Measurements from ENCODE around the gene WDR87.
"Not testable (repeated sequence)": the region's sequence is repeated elsewhere in the genome, so short reads cannot be mapped to it uniquely, and the experiment has no call there.

Gene WDR87

GRCh38 chr19:37926255-37926654, 19.9 kb upstream of the WDR87 start:
- no peak overlapping the region for H3K4me3 ChIP-seq (ENCODE audit: low read length)
- peaks cover 23% of the 10 kb centered on the region for H3K79me2 ChIP-seq (ENCODE audit: low read length)
- H3K4me2 ChIP-seq (ENCODE audit: low read length) = no peak overlapping the region

GRCh38 chr19:37925212-37925611, 18.8 kb upstream of the WDR87 start:
- Histone ChIP-seq H4K20me1 (ENCODE audit: insufficient read depth, low read length) (no peaks in the 10 kb centered on the region), H3K27me3 (ENCODE audit: low read depth, low read length) (no peaks in the 10 kb centered on the region), H3K9ac (ENCODE audit: low read length) (no peak overlapping the region), H3K4me1 (ENCODE audit: low read length) (peaks cover 28% of the 10 kb centered on the region), H3K4me2 (ENCODE audit: low read length) (no peak overlapping the region), H3K36me3 (replicated peaks; ENCODE audit: low read depth, low read length) (no peaks in the 10 kb centered on the region), H3K9me3 (ENCODE audit: insufficient read depth, low read length) (peaks cover 3% of the 10 kb centered on the region; the same call in 1 of the 2 replicates), H2AFZ (ENCODE audit: low read depth, low read length) (no peak overlapping the region), H3K79me2 (ENCODE audit: low read length) (peaks cover 14% of the 10 kb centered on the region), H3K27ac (ENCODE audit: low read length) (no peak overlapping the region), H3K4me3 (ENCODE audit: low read length) (no peak overlapping the region)
- no peak for TF ChIP-seq CTCF (IDR thresholded peaks at IDR 0.05; ENCODE audit: low read depth, low read length)
- no peak for TF ChIP-seq EZH2phosphoT487 (IDR thresholded peaks at IDR 0.05; ENCODE audit: low read depth)

More at GRCh38 chr19:37926255-37926654, 19.9 kb upstream of the WDR87 start:
- H3K9ac ChIP-seq (ENCODE audit: low read length) = no peak overlapping the region
- H3K27ac ChIP-seq (ENCODE audit: low read length) = no peak overlapping the region
- H4K20me1 ChIP-seq (ENCODE audit: insufficient read depth, low read length) = no peaks in the 10 kb centered on the region
- H3K36me3 ChIP-seq (replicated peaks; ENCODE audit: low read depth, low read length) = no peaks in the 10 kb centered on the region
- H3K27me3 ChIP-seq (ENCODE audit: low read depth, low read length) = no peaks in the 10 kb centered on the region
- H2AFZ ChIP-seq (ENCODE audit: low read depth, low read length) = no peak overlapping the region
- H3K4me1 ChIP-seq (ENCODE audit: low read length) = peaks cover 28% of the 10 kb centered on the region
- TF ChIP-seq CTCF (IDR thresholded peaks at IDR 0.05; ENCODE audit: low read depth, low read length) = no peak
- TF ChIP-seq EZH2phosphoT487 (IDR thresholded peaks at IDR 0.05; ENCODE audit: low read depth) = no peak
- peaks cover 3% of the 10 kb centered on the region; the same call in 1 of the 2 replicates for H3K9me3 ChIP-seq (ENCODE audit: insufficient read depth, low read length)

- H2AFZ ChIP-seq (ENCODE audit: low read depth, low read length); H3K9me3 ChIP-seq (ENCODE audit: insufficient read depth, low read length); H3K36me3 ChIP-seq (replicated peaks; ENCODE audit: low read depth, low read length); H3K9ac ChIP-seq (ENCODE audit: low read length); H3K4me2 ChIP-seq (ENCODE audit: low read length); H3K27me3 ChIP-seq (ENCODE audit: low read depth, low read length); H3K27ac ChIP-seq (ENCODE audit: low read length); H4K20me1 ChIP-seq (ENCODE audit: insufficient read depth, low read length); H3K4me3 ChIP-seq (ENCODE audit: low read length): not testable (repeated sequence)
- Histone ChIP-seq H3K79me2 (ENCODE audit: low read length) (peaks cover 13% of the 10 kb centered on the region), H3K4me1 (ENCODE audit: low read length) (peaks cover 28% of the 10 kb centered on the region)
Measured at GRCh38 chr19:37924573-37924972, 18.2 kb upstream of the WDR87 start.

- peaks cover 22% of the 10 kb centered on the region for H3K79me2 ChIP-seq (ENCODE audit: low read length)
- no peak overlapping the region for H3K9ac ChIP-seq (ENCODE audit: low read length)
- H3K27ac ChIP-seq (ENCODE audit: low read length) = no peak overlapping the region
- no peaks in the 10 kb centered on the region for H3K9me3 ChIP-seq (ENCODE audit: insufficient read depth, low read length)
- H3K36me3 ChIP-seq (replicated peaks; ENCODE audit: low read depth, low read length) = no peaks in the 10 kb centered on the region
- H2AFZ ChIP-seq (ENCODE audit: low read depth, low read length) = no peak overlapping the region
- TF ChIP-seq CTCF (IDR thresholded peaks at IDR 0.05; ENCODE audit: low read depth, low read length) (no peak), EZH2phosphoT487 (IDR thresholded peaks at IDR 0.05; ENCODE audit: low read depth) (no peak)
- peaks cover 7% of the 10 kb centered on the region for H3K4me1 ChIP-seq (ENCODE audit: low read length)
- H3K4me3 ChIP-seq (ENCODE audit: low read length) = no peak overlapping the region
- H4K20me1 ChIP-seq (ENCODE audit: insufficient read depth, low read length) = no peaks in the 10 kb centered on the region
- no peak overlapping the region for H3K4me2 ChIP-seq (ENCODE audit: low read length)
- no peaks in the 10 kb centered on the region for H3K27me3 ChIP-seq (ENCODE audit: low read depth, low read length)
Measured at GRCh38 chr19:37920591-37921450, 14.4 kb upstream of the WDR87 start.
